Left cardiac atrium (tissue), 4 donors: Measurements from ENCODE around the gene BCR. TPM values are rescaled to one million over a fixed set of nuclear protein-coding genes. Genes with fewer than 3 reads are reported as not detected.
A peak's percentile ranks its signal among the peaks of the same experiment; 100 is the strongest.

ENCODE experiments used
- ATAC-seq, 2 donors: fragments of 200-7000 bp; cut with Tn5 transposase; one replicate each; pipeline ENCODE4 v1.9.1; 2020; ENCODE audit warnings: mild to moderate bottlenecking in 2 of 2, moderate library complexity in 2 of 2
- DNase-seq: peaks from one replicate; pipeline ENCODE4 v3.0.0-alpha.2; 2020
- intact Hi-C, 2 donors: fragments of 100-400 bp; cut with DNase I; formaldehyde crosslinking; loops; one replicate each; pipeline versions ENCODE4 v1.14.1 to v1.15.1; 2022 to 2023
- total RNA-seq, 2 donors: library from RNA; stranded (reverse); fragmentation: NEBNext Ultra II Directional; extraction: Animal tissue kit (Norgen Biotek cat#: 25700); gene quantifications; one replicate each; pipeline ENCODE4 v1.2.1, GENCODE V29; 2021
- donor health status: DM: no; HTN: yes; CAD: no.
- donor health status: DM: no; HTN: yes; CAD: no; lungs with severe emphysema.
- donor health status: DM: yes; HTN: yes; CAD: no.
- donor health status: Dilated cardiomyopathy.

Gene BCR
- total RNA-seq, 2 donors from 2014 or later = 28.0 to 47.1 TPM

GRCh38 chr22:23166841-23167616 is 13.3 kb upstream of the BCR start:
- intact Hi-C loops = no loop called here
- DNase-seq = no peak
- ATAC-seq = no peak

- ATAC-seq = no peak
- intact Hi-C loops = no loop called here
- DNase-seq = no peak
These were observed 11.8 kb upstream of the BCR start for GRCh38 chr22:23168391-23169042.

DNA sequence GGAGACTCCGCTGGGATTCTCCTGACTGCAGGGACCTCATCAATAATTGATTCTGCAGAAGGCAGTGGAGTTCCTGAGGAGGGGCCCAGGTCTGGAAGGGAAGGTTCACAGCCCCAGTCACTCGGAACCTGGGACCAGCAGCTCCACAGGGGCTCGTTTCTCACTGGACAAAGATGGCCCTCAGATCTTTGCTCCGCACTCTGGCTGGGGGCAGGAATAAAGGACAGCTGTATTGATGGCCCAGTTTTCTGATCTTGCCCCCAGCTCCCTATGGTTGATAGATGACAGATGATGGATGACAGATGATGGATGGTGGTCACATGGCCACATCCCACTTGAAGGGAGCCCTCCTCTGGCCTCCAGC is 11.3 kb upstream of the BCR start:
- DNase-seq (no peak), ATAC-seq (no peak)
- intact Hi-C loops = no loop called here

GRCh38 chr22:23175817-23176644 is 4.3 kb upstream of the BCR start:
- no peak for DNase-seq
- intact Hi-C loops = loop anchor here (10.0 kb wide), 2 partner anchors 59 to 209 kb away; no protein-coding TSS in a partner anchor
- ATAC-seq = no peak

DNA sequence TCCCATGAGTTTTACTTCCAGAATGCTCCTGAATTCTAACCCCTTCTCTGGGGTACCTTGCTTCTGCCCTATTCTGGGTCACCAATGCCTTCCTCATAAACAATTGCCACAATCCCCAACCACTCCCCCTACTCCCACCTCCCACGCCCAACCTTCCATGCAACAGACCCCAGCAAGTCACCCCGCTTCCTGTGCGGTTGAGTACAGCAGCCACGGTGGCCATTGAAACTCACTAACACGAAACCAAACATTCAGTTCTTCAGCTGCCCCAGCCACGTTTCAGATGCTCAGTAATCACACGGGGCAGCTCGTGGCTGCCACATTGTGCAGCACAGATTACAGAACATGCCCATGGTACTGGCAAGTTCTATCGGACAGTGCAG is 3.7 kb upstream of the BCR start:
- DNase-seq (no peak), ATAC-seq (no peak)
- intact Hi-C loops = loop anchor here (10.0 kb wide), 2 partner anchors 58 to 208 kb away; no protein-coding TSS in a partner anchor

DNA sequence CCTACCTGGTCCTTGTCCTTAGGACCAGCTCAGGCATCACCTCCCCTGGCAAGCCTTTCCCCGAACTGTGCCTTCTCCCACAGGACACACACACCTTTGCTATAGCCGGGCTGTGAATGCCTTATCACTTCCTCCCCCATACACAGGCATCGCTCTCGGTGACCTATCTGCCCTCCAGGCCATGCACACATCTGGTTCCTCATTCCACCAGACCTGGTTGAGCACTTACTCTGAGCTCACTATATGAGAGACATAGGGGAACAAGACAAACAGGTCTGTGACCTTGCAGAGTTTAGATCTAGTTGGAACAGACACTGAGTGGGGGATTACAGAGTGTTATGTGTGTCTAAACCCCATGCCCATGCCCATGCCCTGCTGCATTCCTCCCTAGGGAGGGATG is 3.1 kb upstream of the BCR start:
- no peak for DNase-seq
- ATAC-seq = no peak
- intact Hi-C loops = loop anchor here (10.0 kb wide), 2 partner anchors 58 to 208 kb away; no protein-coding TSS in a partner anchor

GRCh38 chr22:23178512-23179254 is 1.6 kb upstream of the BCR start:
- ATAC-seq (peak; percentile 62 to 65), DNase-seq (peak; percentile 70)
- intact Hi-C loops = loop anchor here (1.0 to 10.0 kb wide), 4 partner anchors 56 to 206 kb away; no protein-coding TSS in a partner anchor

DNA sequence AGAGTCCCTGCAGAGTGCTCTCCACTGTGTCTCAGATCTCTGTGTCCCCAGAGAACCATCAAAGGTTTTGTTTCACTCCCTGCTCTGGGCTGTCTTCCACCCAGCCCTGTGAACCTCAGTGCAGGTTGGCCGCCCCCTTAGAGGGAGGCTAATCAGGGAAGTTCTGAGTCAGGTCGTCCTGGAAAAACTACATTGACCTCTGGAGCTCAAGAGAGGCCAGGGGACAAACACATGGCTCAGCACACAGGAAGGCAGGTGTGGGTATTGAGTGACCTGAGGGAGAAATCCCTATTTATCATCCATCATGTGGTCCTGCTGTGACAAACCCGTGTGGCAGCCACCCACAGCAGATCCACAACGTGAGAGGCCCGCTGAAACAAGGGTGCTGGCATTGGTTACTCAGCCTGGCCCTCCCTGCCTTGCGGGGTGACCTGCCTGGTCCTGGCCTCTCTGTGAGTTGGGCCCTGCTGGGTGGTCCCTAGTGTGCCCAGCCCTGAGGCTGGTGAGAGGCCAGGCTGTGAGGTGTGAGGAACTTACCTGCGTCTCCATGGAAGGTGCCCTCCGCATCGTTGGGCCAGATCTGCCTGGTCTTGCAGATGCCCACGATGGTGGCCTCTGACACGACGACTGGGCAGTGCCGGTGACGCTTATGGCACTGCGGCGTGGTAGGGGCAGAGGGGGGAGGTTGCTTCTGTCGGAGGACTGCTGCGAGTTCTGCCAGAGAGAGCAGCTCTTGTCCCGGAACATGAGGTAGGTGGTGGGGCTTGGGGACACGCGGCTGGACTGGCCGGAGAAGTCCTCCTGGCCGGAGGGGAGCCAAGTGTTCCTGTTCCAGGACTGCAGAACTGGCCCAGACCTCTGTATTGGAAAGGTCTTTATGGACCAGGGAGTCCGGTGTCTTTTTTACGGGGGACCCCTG is 669 bp upstream of the BCR start:
- ATAC-seq = peak; percentile 12 to 25
- intact Hi-C loops = loop anchor here (1.0 to 10.0 kb wide), 5 partner anchors 38 to 205 kb away; no protein-coding TSS in a partner anchor
- DNase-seq = peak; percentile 56

- ATAC-seq (no peak), DNase-seq (no peak)
- intact Hi-C loops = loop anchor here in 1 of 2 donors (5.0 kb wide), 1 partner anchor 36 kb away; no protein-coding TSS in a partner anchor
These were observed 798 bp downstream of the BCR start for GRCh38 chr22:23180893-23181720.

- DNase-seq = no peak
- intact Hi-C loops = loop anchor here in 1 of 2 donors (5.0 kb wide), 1 partner anchor 35 kb away; no protein-coding TSS in a partner anchor
- no peak for ATAC-seq
These were observed 1.5 kb downstream of the BCR start for GRCh38 chr22:23181721-23182308.

DNA sequence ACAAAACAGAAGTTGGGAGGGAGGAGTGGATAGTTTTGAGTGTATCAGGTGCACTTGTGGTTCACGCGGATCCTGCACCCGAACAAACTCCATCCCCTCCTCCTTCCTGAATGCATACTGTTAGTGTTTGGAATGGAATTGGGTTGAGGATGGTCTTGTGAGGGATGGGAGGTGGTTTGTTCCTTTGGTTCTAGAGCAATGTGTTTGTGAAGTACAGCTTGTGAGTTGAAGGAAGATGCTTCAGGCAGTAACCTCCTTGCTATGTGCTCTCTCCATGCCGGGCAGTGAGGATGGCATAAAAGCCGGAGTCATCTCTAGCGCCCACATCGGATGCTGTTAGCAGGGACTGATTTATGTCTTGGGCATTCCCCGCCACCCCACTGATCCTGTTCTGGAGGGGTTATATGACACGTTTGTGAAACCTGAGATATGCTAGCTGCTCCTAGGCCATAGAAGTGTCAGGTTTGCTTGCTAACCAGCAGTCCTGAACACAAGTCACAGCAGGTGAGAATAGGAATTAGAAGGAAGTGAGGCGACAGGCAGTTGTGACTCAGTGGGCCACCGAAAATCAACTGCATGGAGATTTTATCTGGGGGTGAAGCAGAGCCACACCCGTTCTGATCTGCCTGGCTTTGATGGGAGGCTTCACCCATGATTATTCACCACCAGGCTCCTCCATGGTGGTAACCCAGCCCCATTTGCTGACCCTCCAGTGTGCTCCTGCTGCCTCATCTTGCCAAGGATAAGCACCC is 2.2 kb downstream of the BCR start:
- intact Hi-C loops = loop anchor here in 1 of 2 donors (5.0 kb wide), 1 partner anchor 35 kb away; no protein-coding TSS in a partner anchor
- ATAC-seq (no peak), DNase-seq (no peak)

DNA sequence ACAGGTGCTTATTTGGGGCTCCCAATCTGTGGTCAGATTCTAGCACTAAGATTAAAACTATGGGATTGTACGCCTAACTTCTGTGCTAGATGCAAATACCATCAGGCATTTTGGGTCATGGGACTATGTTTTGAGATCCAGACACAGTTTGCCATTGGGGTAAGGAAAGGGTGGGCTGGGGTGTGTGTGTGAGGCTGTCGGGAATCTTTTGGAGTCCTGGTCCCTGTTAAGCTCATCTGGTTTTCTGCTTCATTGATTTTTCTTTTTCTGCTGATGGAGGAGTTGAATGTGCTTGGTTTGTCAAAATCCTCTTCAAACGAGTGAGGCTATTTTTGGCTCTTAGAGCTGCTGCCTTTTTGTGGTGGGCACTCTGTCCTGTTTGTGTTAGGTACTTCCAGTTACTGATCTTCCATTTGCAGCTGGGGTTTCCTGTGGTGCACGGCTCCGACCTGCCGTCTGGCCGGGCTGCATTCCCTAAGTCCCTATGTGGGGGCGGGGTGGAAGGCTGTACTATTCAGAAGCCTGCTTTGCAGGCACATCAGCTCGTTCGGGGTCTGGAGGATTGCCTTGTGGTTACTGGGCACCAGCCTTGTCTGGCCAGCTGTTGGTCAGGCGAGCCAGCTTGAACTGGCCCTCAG is 2.9 kb downstream of the BCR start:
- DNase-seq = peak; percentile 69
- intact Hi-C loops = loop anchor here in 1 of 2 donors (5.0 kb wide), 1 partner anchor 34 kb away; no protein-coding TSS in a partner anchor
- peak; percentile 17 to 31 for ATAC-seq

DNA sequence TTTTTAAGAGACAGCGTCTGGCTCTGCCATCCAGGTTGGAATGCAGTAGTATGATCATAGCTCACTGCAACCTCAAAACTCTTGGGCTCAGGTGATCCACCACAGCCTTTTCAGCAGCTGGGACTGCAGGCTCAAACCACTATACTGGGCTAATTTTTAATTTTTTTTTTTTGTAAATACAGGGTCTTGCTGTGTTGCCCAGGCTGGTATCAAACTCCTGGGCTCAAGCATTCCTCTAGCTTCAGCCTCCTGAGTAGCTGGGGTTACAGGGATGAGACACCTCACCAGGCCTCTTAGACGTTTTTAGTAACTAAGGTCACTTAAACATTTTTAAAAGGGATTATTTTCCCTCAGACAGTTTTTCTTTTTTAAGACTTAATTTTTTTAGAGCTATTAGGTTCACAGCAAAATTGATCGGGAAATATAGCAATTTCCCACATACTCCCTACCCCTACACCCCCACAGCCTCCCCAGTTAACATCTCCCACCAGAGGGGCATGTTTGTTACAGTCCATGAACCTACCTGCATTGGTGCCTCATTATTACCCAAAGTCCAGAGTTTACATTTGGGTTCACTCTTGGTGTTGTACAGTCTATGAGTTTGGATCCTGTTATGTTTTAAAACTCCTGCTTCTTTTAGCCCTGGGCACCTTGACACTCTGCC is 3.9 kb downstream of the BCR start:
- no peak for DNase-seq
- no peak for ATAC-seq
- intact Hi-C loops = loop anchor here in 1 of 2 donors (5.0 kb wide), 1 partner anchor 33 kb away; no protein-coding TSS in a partner anchor

- DNase-seq = no peak
- intact Hi-C loops = loop anchor here in 1 of 2 donors (5.0 kb wide), 1 partner anchor 33 kb away; no protein-coding TSS in a partner anchor
These were observed 4.4 kb downstream of the BCR start for GRCh38 chr22:23184764-23185113.

GRCh38 chr22:23187211-23187610 is 6.9 kb downstream of the BCR start:
- intact Hi-C loops = no loop called here
- ATAC-seq (no peak), DNase-seq (no peak)

More at GRCh38 chr22:23184764-23185113, 4.4 kb downstream of the BCR start:
- ATAC-seq = no peak
